ENCODE data around the gene HYPK. TPM values are rescaled to one million over a fixed set of nuclear protein-coding genes. Genes with fewer than 3 reads are reported as not detected.
A peak's percentile ranks its signal among the peaks of the same experiment; 100 is the strongest.
"Not testable (repeated sequence)": the region's sequence is repeated elsewhere in the genome, so short reads cannot be mapped to it uniquely, and the experiment has no call there.

HYPK gene
- total RNA-seq, 1 donor from 2014 or later: 20.0 TPM

GRCh38 chr15:43826508-43827341, 26.3 kb downstream of the HYPK start, which contains the start of gene WDR76:
Gene WDR76 (plus strand): TSS chr15:43827002. CDS start chr15:43827033, 31 bp downstream.
- Mint-ChIP-seq H3K4me1 (ENCODE audit: low read depth) (peaks cover 8% of the 10 kb centered on the region), H3K36me3 (ENCODE audit: insufficient read depth) (peaks cover 5% of the 10 kb centered on the region), H3K4me3 (ENCODE audit: low read depth) (peak within 1 kb of the TSS; percentile 77), H3K9me3 (ENCODE audit: low read depth) (peaks cover 3% of the 10 kb centered on the region), H3K27me3 (no peaks in the 10 kb centered on the region), H3K27ac (peak within 1 kb of the TSS; percentile 91)
- peak; percentile 48 for DNase-seq (ENCODE audit: low spot score, unreplicated experiment)
- no peak for TF ChIP-seq CTCF (IDR thresholded peaks at IDR 0.05; ENCODE audit: unreplicated experiment)

- peak overlapping the region; percentile 77 for H3K4me3 Mint-ChIP-seq (ENCODE audit: low read depth)
- H3K27ac Mint-ChIP-seq: no peak overlapping the region
- DNase-seq (ENCODE audit: low spot score, unreplicated experiment): no peak
- no peaks in the 10 kb centered on the region for H3K27me3 Mint-ChIP-seq
- H3K9me3 Mint-ChIP-seq (ENCODE audit: low read depth): peaks cover 3% of the 10 kb centered on the region
- no peak for TF ChIP-seq CTCF (IDR thresholded peaks at IDR 0.05; ENCODE audit: unreplicated experiment)
- H3K36me3 Mint-ChIP-seq (ENCODE audit: insufficient read depth): peaks cover 5% of the 10 kb centered on the region
- peaks cover 7% of the 10 kb centered on the region for H3K4me1 Mint-ChIP-seq (ENCODE audit: low read depth)
These were observed 27.8 kb downstream of the HYPK start for GRCh38 chr15:43828061-43828657.

GRCh38 chr15:43829951-43830540, 29.6 kb downstream of the HYPK start:
- H3K36me3 Mint-ChIP-seq (ENCODE audit: insufficient read depth); DNase-seq (ENCODE audit: low spot score, unreplicated experiment); H3K4me1 Mint-ChIP-seq (ENCODE audit: low read depth); H3K4me3 Mint-ChIP-seq (ENCODE audit: low read depth); H3K9me3 Mint-ChIP-seq (ENCODE audit: low read depth); H3K27me3 Mint-ChIP-seq; H3K27ac Mint-ChIP-seq: not testable (repeated sequence)

GRCh38 chr15:43830691-43831275, 30.4 kb downstream of the HYPK start:
- H3K27ac Mint-ChIP-seq; H3K36me3 Mint-ChIP-seq (ENCODE audit: insufficient read depth); H3K27me3 Mint-ChIP-seq; H3K9me3 Mint-ChIP-seq (ENCODE audit: low read depth); DNase-seq (ENCODE audit: low spot score, unreplicated experiment); H3K4me3 Mint-ChIP-seq (ENCODE audit: low read depth); H3K4me1 Mint-ChIP-seq (ENCODE audit: low read depth): not testable (repeated sequence)

GRCh38 chr15:43831519-43832052, 31.2 kb downstream of the HYPK start:
- H3K36me3 Mint-ChIP-seq (ENCODE audit: insufficient read depth); H3K27me3 Mint-ChIP-seq; H3K4me1 Mint-ChIP-seq (ENCODE audit: low read depth); H3K4me3 Mint-ChIP-seq (ENCODE audit: low read depth); DNase-seq (ENCODE audit: low spot score, unreplicated experiment); H3K27ac Mint-ChIP-seq; H3K9me3 Mint-ChIP-seq (ENCODE audit: low read depth): not testable (repeated sequence)

GRCh38 chr15:43832485-43832884, 32.1 kb downstream of the HYPK start:
- not testable (repeated sequence) for H3K4me3 Mint-ChIP-seq (ENCODE audit: low read depth); H3K27me3 Mint-ChIP-seq; H3K36me3 Mint-ChIP-seq (ENCODE audit: insufficient read depth); DNase-seq (ENCODE audit: low spot score, unreplicated experiment); H3K27ac Mint-ChIP-seq; H3K4me1 Mint-ChIP-seq (ENCODE audit: low read depth); H3K9me3 Mint-ChIP-seq (ENCODE audit: low read depth)

- no peaks in the 10 kb centered on the region for H3K27me3 Mint-ChIP-seq
- H3K27ac Mint-ChIP-seq: no peak overlapping the region
- no peak for DNase-seq (ENCODE audit: low spot score, unreplicated experiment)
- no peaks in the 10 kb centered on the region for H3K4me1 Mint-ChIP-seq (ENCODE audit: low read depth)
- H3K36me3 Mint-ChIP-seq (ENCODE audit: insufficient read depth): no peaks in the 10 kb centered on the region
- TF ChIP-seq CTCF (IDR thresholded peaks at IDR 0.05; ENCODE audit: unreplicated experiment): no peak
- H3K9me3 Mint-ChIP-seq (ENCODE audit: low read depth): no peaks in the 10 kb centered on the region
- H3K4me3 Mint-ChIP-seq (ENCODE audit: low read depth): no peak overlapping the region
These were observed 45.0 kb downstream of the HYPK start for GRCh38 chr15:43845421-43845820.

Measured in progenitor cell of endocrine pancreas (in vitro differentiated cells).